AG10803 (cell line): ENCODE measurements around the gene CDK4.
A peak's percentile ranks its signal among the peaks of the same experiment; 100 is the strongest.

Experiments used
- DNase-seq: peaks from one replicate; pipeline ENCODE4 v3.0.0; 2010; ENCODE audit warnings: low read depth
- H3K4me3 ChIP-seq: 2 replicates; pipeline ENCODE4 v1.5.1; 2011; ENCODE audit warnings: mild to moderate bottlenecking, low read length, control low read depth
- TF ChIP-seq, protein P1 (sequence below): conservative IDR thresholded peaks from 2 replicates; pipeline ENCODE4 v1.5.1; 2011; ENCODE audit warnings: mild to moderate bottlenecking, low read length, control low read depth, inconsistent platforms

CDK4 gene

DNA sequence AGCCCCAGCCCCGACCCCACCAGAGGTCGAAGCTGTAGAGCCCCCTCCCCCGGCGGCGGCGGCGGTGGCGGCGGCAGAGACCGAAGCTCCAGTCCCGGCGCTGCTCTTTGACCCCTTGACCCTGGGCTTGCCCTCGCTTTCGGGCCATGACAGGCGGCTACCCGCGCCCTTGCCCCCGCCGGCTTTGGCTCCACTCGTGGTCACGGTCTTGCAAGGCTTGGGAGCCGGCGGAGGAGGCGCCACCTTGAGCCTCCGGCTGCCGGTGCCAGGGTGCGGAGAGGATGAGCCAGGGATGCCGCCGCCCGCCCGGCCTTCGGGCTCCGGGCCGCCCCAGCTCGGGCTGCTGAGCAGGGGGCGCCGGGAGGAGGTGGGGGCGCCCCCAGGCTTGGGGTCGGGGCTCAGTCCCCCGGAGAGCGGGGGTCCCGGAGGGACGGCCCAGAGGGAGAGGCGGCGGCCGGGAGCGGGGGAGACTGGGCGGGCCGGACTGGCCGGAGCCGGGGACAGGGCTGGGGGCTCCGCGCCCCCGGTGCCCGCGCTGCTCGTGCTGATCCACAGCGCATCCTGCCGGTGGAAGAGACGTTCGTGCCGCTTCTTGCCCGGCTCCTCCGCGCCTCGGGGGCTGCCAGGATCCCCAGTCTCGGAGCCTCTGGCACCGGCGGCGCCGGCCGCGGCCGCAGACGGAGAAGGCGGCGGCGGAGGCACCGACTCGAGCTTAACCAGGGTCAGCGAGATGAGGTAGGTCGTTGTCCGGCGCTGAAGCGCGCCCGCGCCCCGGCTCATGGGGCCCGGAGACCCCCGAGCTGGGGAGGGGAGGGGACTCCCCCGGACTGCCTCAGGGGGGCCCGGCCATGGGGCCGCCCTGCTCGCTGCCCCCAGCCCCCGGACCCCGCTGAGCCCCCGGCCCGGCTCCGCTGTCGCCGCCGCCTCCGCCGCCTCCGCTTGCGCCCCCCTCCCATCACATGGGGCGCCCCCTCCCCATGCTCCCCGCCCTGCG, 14.3 kb downstream of the CDK4 start:
- no peak for DNase-seq
- TF ChIP-seq, protein P1, sequence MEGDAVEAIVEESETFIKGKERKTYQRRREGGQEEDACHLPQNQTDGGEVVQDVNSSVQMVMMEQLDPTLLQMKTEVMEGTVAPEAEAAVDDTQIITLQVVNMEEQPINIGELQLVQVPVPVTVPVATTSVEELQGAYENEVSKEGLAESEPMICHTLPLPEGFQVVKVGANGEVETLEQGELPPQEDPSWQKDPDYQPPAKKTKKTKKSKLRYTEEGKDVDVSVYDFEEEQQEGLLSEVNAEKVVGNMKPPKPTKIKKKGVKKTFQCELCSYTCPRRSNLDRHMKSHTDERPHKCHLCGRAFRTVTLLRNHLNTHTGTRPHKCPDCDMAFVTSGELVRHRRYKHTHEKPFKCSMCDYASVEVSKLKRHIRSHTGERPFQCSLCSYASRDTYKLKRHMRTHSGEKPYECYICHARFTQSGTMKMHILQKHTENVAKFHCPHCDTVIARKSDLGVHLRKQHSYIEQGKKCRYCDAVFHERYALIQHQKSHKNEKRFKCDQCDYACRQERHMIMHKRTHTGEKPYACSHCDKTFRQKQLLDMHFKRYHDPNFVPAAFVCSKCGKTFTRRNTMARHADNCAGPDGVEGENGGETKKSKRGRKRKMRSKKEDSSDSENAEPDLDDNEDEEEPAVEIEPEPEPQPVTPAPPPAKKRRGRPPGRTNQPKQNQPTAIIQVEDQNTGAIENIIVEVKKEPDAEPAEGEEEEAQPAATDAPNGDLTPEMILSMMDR: peak; percentile 34
- peak overlapping the region; percentile 15 for H3K4me3 ChIP-seq

DNA sequence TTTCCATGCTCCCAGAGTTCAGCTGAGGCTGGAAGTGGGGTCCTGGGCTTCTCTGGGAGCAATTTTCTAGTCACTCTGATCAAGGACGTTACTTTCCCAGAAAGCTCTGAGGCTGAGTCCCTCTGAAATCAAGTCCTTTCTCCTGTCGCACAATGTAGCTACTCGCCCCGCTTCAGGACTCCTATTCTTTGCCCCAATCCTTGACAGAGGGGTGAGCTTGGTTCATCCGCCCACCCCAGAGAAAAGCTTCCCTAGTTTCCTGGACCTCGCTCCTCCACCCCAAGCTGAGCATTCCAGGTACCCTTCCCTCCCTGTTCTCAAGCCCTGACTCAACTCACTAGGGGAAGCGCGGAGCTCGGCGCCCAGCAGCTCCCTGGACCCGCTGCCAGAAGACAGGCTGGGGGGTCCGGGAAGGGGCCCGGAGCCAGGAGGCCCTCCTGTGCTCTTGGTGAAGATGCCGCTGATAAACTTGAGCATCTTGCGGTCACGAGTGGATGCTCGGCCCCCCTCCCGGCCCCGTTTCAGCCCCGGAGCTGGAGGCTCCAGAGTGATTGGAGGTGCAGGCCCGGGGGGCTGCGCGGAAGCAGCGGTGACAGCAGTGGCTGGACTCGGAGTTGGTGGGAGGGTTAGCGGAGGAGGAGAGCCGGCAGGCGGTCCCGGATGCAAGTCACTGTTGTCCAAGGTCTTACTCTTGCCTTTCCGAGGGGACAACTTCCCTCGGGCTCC, 15.2 kb downstream of the CDK4 start:
- no peak for DNase-seq
- TF ChIP-seq, protein P1: no peak
- no peak overlapping the region for H3K4me3 ChIP-seq

DNA sequence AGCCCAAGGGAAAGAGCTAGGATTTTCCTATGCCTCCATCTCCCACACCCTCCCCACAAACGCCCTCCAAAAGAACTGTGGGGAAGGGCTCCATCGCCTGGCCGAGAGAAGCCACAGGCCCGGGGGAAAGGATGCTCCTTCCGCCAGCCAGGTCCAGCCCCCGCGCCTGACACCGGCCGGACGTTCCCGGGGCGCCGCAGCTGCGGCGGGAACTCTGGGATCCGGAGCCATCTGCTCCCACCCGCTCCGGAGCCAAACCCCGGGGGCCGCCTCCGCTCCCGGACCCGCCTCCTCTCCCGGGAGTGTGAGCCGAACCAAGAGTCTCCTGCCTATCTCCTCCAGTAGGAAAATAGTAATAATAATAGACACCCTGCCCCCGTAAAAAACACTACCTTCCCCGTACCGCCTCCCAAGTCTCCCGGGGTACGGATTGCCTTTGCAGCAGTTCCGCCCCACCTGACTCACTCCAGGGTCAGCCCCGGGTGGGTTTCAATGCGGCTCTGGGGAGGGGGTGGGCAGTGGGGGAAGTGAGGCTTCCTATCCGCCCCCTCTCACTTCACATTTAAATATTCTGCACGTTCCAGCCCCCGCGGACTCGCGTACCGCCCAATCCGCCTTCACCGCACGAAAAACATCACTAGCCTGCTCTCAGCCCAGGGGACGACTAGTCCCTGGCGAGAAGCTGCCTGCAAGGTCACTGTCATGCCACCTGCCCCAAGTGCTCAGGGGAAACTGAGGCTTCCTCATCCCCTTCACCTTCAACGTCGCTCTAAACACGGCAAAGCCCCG, 16.0 kb downstream of the CDK4 start:
- H3K4me3 ChIP-seq: no peak overlapping the region; the same call in 1 of the 2 replicates
- no peak for DNase-seq
- TF ChIP-seq, protein P1: peak; percentile 33; the same call in 1 of the 2 replicates

DNA sequence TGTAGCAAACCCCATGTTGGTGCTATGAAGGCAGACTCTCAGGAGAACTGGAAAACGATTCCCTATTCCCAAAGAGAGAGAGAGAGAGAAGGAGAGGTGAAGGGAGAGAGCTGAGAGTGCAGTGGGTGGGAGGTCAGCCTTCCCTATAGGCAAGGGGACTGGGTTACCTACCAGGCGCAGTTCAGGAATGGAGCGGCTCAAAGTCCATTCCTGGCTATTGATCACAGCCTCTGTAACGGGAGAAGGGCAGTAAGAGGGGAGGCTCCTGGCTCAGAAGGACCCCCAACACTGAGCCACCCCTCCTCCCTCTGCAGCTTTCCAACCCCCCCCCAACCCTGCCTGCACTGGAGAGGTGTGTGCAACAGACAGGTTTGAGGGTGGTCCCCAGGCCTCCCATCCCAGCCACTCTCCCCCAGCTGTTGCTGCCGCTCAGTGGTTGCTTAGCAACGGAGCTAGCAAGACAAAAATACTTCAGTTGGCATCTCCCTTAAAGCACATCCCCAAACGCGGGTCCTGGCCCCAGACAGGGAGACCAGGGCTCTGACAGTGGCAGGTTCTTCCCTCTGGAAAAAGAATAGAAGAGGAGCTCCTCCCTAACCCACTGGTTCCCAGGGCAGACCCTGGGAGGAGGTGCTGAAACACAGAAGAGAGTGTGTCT, 16.8 kb downstream of the CDK4 start:
- DNase-seq: no peak
- TF ChIP-seq, protein P1: no peak
- H3K4me3 ChIP-seq: no peak overlapping the region

DNA sequence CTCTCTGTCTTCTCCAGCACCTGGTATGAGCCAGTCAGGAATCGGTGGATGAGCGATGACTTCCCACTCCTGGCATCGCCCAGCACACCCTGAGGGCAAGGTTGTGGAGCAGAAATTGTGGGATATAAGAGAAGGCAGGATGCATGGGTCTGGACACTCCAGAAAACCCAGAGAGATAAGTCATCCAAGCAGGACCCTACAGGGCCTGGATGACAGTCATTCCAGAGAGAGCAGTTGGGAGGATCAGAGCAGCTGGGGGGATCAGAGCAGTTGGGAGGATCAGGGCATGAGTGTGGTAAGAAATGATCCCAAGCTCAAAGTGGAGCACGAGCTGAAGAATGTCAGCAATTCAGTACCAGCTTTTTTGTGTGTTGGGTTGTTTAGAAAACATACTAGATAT, 17.5 kb downstream of the CDK4 start:
- H3K4me3 ChIP-seq: no peak overlapping the region
- DNase-seq: no peak
- TF ChIP-seq, protein P1: no peak

DNA sequence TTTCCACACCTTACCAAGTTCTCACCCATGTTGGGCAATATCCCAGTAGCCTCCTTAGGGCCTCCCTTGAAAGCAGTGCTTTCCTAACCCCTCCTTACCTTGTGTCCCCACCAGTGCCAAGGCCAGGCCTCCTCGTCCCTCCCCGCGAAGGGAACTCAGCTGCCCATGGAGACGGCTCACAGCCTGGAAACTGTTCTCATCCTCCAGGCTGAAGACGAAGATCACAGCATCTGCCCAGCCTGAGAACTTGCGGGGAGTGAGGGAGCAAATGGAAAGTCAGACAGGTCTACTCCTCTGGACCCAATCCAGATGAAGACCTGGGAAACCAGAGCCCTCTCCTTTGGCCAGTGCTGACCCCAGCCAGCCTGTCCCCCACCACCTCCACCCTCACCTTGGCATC, 18.2 kb downstream of the CDK4 start:
- TF ChIP-seq, protein P1: no peak
- DNase-seq: no peak
- H3K4me3 ChIP-seq: no peak overlapping the region
